MM.1S (cell line): Measurements from ENCODE around the gene BDKRB1.

Experiments
- DNase-seq: peaks from one replicate; pipeline ENCODE4 v3.0.0-alpha.2; 2015
- H2AFZ ChIP-seq: fragments of 300-600 bp; sonication (generic); 2 replicates; pipeline ENCODE4 v1.6.0; 2016; ENCODE audit warnings: antibody characterized with exemption, low read length
- H3F3A ChIP-seq: fragments of 300-600 bp; sonication (generic); 2 replicates; pipeline ENCODE4 v1.6.1; 2016; ENCODE audit warnings: mild to moderate bottlenecking, antibody characterized with exemption, low read length, moderate library complexity, mixed read lengths; ENCODE audit not compliant: insufficient read depth
- H3K27ac ChIP-seq: fragments of 300-600 bp; sonication (generic); 2 replicates; pipeline ENCODE4 v1.5.1; 2016; ENCODE audit warnings: mild to moderate bottlenecking, low read length
- H3K27me3 ChIP-seq: fragments of 300-600 bp; sonication (generic); replicated peaks from 2 replicates; pipeline ENCODE4 v1.6.0; 2016; ENCODE audit warnings: low read length; ENCODE audit not compliant: insufficient read depth
- H3K36me3 ChIP-seq: fragments of 300-600 bp; sonication (generic); replicated peaks from 2 replicates; pipeline ENCODE4 v1.6.1; 2016; ENCODE audit warnings: mild to moderate bottlenecking, low read length, mixed read lengths; ENCODE audit not compliant: insufficient read depth
- H3K4me1 ChIP-seq: fragments of 300-600 bp; sonication (generic); 2 replicates; pipeline ENCODE4 v1.6.1; 2016; ENCODE audit warnings: low read length, mixed read lengths
- H3K4me2 ChIP-seq: fragments of 300-600 bp; sonication (generic); 2 replicates; pipeline ENCODE4 v1.6.0; 2016; ENCODE audit warnings: low read depth, low read length
- H3K4me3 ChIP-seq: fragments of 300-600 bp; sonication (generic); 2 replicates; pipeline ENCODE4 v1.5.1; 2016; ENCODE audit warnings: low read length, mixed read lengths
- H3K79me2 ChIP-seq: fragments of 300-600 bp; sonication (generic); 2 replicates; pipeline ENCODE4 v1.6.1; 2016; ENCODE audit warnings: mixed run types, low read length, mixed read lengths
- H3K9ac ChIP-seq: fragments of 300-600 bp; sonication (generic); 2 replicates; pipeline ENCODE4 v1.6.1; 2016; ENCODE audit warnings: low read length, mixed read lengths
- H3K9me2 ChIP-seq: fragments of 300-600 bp; sonication (generic); replicated peaks from 2 replicates; pipeline ENCODE4 v1.6.1; 2016; ENCODE audit warnings: mild to moderate bottlenecking, low read length, mixed read lengths; ENCODE audit not compliant: insufficient read depth
- H3K9me3 ChIP-seq: fragments of 300-600 bp; sonication (generic); replicated peaks from 2 replicates; pipeline ENCODE4 v1.6.1; 2016; ENCODE audit warnings: mild to moderate bottlenecking, low read length, mixed read lengths; ENCODE audit not compliant: insufficient read depth
- H4K20me1 ChIP-seq: fragments of 300-600 bp; sonication (generic); 2 replicates; pipeline ENCODE4 v1.6.1; 2016; ENCODE audit warnings: mild to moderate bottlenecking, low read length, moderate library complexity, mixed read lengths; ENCODE audit not compliant: insufficient read depth
- EZH2 ChIP-seq: fragments of 300-600 bp; sonication (generic); optimal IDR thresholded peaks from 2 replicates; pipeline ENCODE3; 2017; ENCODE audit warnings: low read depth, mild to moderate bottlenecking, antibody characterized with exemption, low read length, mixed read lengths
- EZH2phosphoT487 ChIP-seq: fragments of 300-600 bp; sonication (generic); IDR thresholded peaks from 2 replicates; pipeline ENCODE4 v1.6.1; 2018; ENCODE audit warnings: antibody characterized with exemption, low read length
- TF ChIP-seq, protein P1 (sequence below): fragments of 300-600 bp; sonication (generic); IDR thresholded peaks from 2 replicates; pipeline ENCODE4 v1.5.1; 2016; ENCODE audit warnings: antibody characterized with exemption, low read length, mixed read lengths

The BDKRB1 gene

GRCh38 chr14:96271421-96271762, 15.4 kb downstream of the BDKRB1 start:
- Histone ChIP-seq H3K4me1 (no peaks in the 10 kb centered on the region), H3K9ac (no peak overlapping the region), H2AFZ (no peak overlapping the region), H3F3A (no peaks in the 10 kb centered on the region), H3K27me3 (no peaks in the 10 kb centered on the region), H3K79me2 (no peaks in the 10 kb centered on the region), H3K4me3 (no peak overlapping the region), H4K20me1 (no peaks in the 10 kb centered on the region), H3K4me2 (no peak overlapping the region), H3K27ac (no peak overlapping the region), H3K9me3 (no peaks in the 10 kb centered on the region), H3K36me3 (no peaks in the 10 kb centered on the region), H3K9me2 (no peaks in the 10 kb centered on the region)
- TF ChIP-seq EZH2phosphoT487 (no peak), EZH2 (no peak)
- TF ChIP-seq, protein P1, sequence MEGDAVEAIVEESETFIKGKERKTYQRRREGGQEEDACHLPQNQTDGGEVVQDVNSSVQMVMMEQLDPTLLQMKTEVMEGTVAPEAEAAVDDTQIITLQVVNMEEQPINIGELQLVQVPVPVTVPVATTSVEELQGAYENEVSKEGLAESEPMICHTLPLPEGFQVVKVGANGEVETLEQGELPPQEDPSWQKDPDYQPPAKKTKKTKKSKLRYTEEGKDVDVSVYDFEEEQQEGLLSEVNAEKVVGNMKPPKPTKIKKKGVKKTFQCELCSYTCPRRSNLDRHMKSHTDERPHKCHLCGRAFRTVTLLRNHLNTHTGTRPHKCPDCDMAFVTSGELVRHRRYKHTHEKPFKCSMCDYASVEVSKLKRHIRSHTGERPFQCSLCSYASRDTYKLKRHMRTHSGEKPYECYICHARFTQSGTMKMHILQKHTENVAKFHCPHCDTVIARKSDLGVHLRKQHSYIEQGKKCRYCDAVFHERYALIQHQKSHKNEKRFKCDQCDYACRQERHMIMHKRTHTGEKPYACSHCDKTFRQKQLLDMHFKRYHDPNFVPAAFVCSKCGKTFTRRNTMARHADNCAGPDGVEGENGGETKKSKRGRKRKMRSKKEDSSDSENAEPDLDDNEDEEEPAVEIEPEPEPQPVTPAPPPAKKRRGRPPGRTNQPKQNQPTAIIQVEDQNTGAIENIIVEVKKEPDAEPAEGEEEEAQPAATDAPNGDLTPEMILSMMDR, result no peak
- no peak for DNase-seq

GRCh38 chr14:96272777-96273473, 16.9 kb downstream of the BDKRB1 start:
- H3K79me2 ChIP-seq, result no peaks in the 10 kb centered on the region
- H3K9me3 ChIP-seq, result no peaks in the 10 kb centered on the region
- H4K20me1 ChIP-seq, result no peaks in the 10 kb centered on the region
- no peaks in the 10 kb centered on the region for H3K9me2 ChIP-seq
- no peak overlapping the region for H3K4me3 ChIP-seq
- DNase-seq, result no peak
- TF ChIP-seq, protein P1, result no peak
- no peak for TF ChIP-seq EZH2phosphoT487
- no peak for TF ChIP-seq EZH2
- H3F3A ChIP-seq, result no peaks in the 10 kb centered on the region
- H2AFZ ChIP-seq, result no peak overlapping the region
- no peaks in the 10 kb centered on the region for H3K27me3 ChIP-seq
- H3K9ac ChIP-seq, result no peak overlapping the region
- no peak overlapping the region for H3K4me2 ChIP-seq
- H3K4me1 ChIP-seq, result no peaks in the 10 kb centered on the region
- H3K36me3 ChIP-seq, result no peaks in the 10 kb centered on the region
- H3K27ac ChIP-seq, result no peak overlapping the region

- Histone ChIP-seq H4K20me1 (no peaks in the 10 kb centered on the region), H3K79me2 (no peaks in the 10 kb centered on the region), H3K9me2 (no peaks in the 10 kb centered on the region), H3K9ac (no peak overlapping the region), H3K4me1 (no peaks in the 10 kb centered on the region), H3K36me3 (no peaks in the 10 kb centered on the region), H3K4me2 (no peak overlapping the region), H3K4me3 (no peak overlapping the region), H2AFZ (no peak overlapping the region), H3F3A (no peaks in the 10 kb centered on the region), H3K9me3 (no peaks in the 10 kb centered on the region), H3K27ac (no peak overlapping the region), H3K27me3 (no peaks in the 10 kb centered on the region)
- TF ChIP-seq EZH2 (no peak), EZH2phosphoT487 (no peak)
- TF ChIP-seq, protein P1, result no peak
- DNase-seq, result no peak
Measured at GRCh38 chr14:96273629-96274028, 17.6 kb downstream of the BDKRB1 start.
